SK-N-SH (cell line): ENCODE measurements around the gene VANGL2. TPM values are rescaled to one million over a fixed set of nuclear protein-coding genes. Genes with fewer than 3 reads are reported as not detected.
A peak's percentile ranks its signal among the peaks of the same experiment; 100 is the strongest.

ENCODE experiments used
- CTCF ChIA-PET: fragments of 300-600, 350-600 bp; formaldehyde crosslinking; extraction: SDS; loops from one replicate; lab custom pipeline; 2021; lab: Yijun Ruan, JAX
- POLR2A ChIA-PET: fragments of 350-600 bp; sonication (Branson Sonifier 250); formaldehyde crosslinking; extraction: SDS; loops from one replicate; lab custom pipeline; 2020; ENCODE audit warnings: antibody characterized with exemption, inconsistent platforms; lab: Yijun Ruan, JAX
- DNase-seq: peaks from one replicate; pipeline ENCODE4 v3.0.0; 2012
- H2AFZ ChIP-seq: fragments of 200-600 bp; sonication (generic); 2 replicates; pipeline ENCODE4 v1.8.1; 2016; ENCODE audit warnings: antibody characterized with exemption, mild to moderate bottlenecking, low read depth
- H3F3A ChIP-seq: fragments of 200-600 bp; sonication (generic); replicated peaks from 2 replicates; pipeline ENCODE3; 2016; ENCODE audit warnings: antibody characterized with exemption, mild to moderate bottlenecking; ENCODE audit not compliant: insufficient read depth
- H3K27ac ChIP-seq, 2 experiments: fragments of 200-500 bp in 1 of 2; fragments of 200-600 bp in 1 of 2; sonication (Bioruptor generic) in 1 of 2; sonication (generic), shearing (Covaris generic) in 1 of 2; 2 replicates each; pipeline versions ENCODE4 v1.5.1 to v1.6.1; 2014 to 2016; ENCODE audit warnings: low read depth in 2 of 2, inconsistent platforms in 1 of 2, low read length in 1 of 2, mild to moderate bottlenecking in 1 of 2, mixed read lengths in 1 of 2
- H3K27me3 ChIP-seq: fragments of 200-600 bp; sonication (generic), shearing (Covaris generic); 2 replicates; pipeline ENCODE4 v1.6.1; 2016; ENCODE audit warnings: mixed run types; ENCODE audit not compliant: insufficient read depth
- H3K36me3 ChIP-seq, 2 experiments: fragments of 200-500 bp in 1 of 2; fragments of 200-600 bp in 1 of 2; sonication (Bioruptor generic) in 1 of 2; sonication (generic) in 1 of 2; replicated peaks in 1 of 2; 2 replicates each; pipeline versions ENCODE3 to v1.5.1; 2014 to 2016; ENCODE audit warnings: low read length in 1 of 2, mild to moderate bottlenecking in 1 of 2; ENCODE audit not compliant: insufficient read depth in 2 of 2, control insufficient read depth in 1 of 2
- H3K4me1 ChIP-seq, 2 experiments: fragments of 200-500 bp in 1 of 2; fragments of 200-600 bp in 1 of 2; sonication (Bioruptor generic) in 1 of 2; sonication (generic), shearing (Covaris generic) in 1 of 2; 2 replicates each; pipeline versions ENCODE4 v1.5.1 to v1.6.1; 2014 to 2016; ENCODE audit warnings: low read depth in 1 of 2, low read length in 1 of 2, mixed run types in 1 of 2; ENCODE audit not compliant: insufficient read depth in 2 of 2, control insufficient read depth in 1 of 2
- H3K4me2 ChIP-seq: fragments of 200-600 bp; sonication (generic), shearing (Covaris generic); 2 replicates; pipeline ENCODE4 v1.6.1; 2017; ENCODE audit warnings: mixed run types
- H3K4me3 ChIP-seq, 2 experiments: fragments of 200-500 bp in 1 of 2; fragments of 200-600 bp in 1 of 2; sonication (Bioruptor generic) in 1 of 2; sonication (generic), shearing (Covaris generic) in 1 of 2; 2 replicates each; pipeline versions ENCODE4 v1.5.1 to v1.8.1; 2014 to 2016; ENCODE audit warnings: low read depth in 2 of 2, inconsistent platforms in 1 of 2, low read length in 1 of 2, mild to moderate bottlenecking in 1 of 2, mixed read lengths in 1 of 2, moderate library complexity in 1 of 2
- H3K79me2 ChIP-seq: fragments of 200-600 bp; sonication (generic); 2 replicates; pipeline ENCODE4 v1.8.1; 2017; ENCODE audit warnings: mild to moderate bottlenecking; ENCODE audit not compliant: insufficient read depth
- H3K9ac ChIP-seq: fragments of 200-600 bp; sonication (generic); 2 replicates; pipeline ENCODE4 v1.6.1; 2017; ENCODE audit warnings: mixed run types
- H3K9me2 ChIP-seq: fragments of 200-600 bp; sonication (generic); 2 replicates; pipeline ENCODE4 v1.6.1; 2017; ENCODE audit warnings: mixed run types
- H3K9me3 ChIP-seq: fragments of 200-600 bp; sonication (generic); 2 replicates; pipeline ENCODE4 v1.6.1; 2017; ENCODE audit warnings: mixed run types, mild to moderate bottlenecking, moderate library complexity
- H4K20me1 ChIP-seq: fragments of 200-600 bp; sonication (generic); 2 replicates; pipeline ENCODE4 v1.6.1; 2017; ENCODE audit warnings: mild to moderate bottlenecking, mixed run types; ENCODE audit not compliant: insufficient read depth
- CHD2 ChIP-seq: fragments of 150-350 bp; IDR thresholded peaks from 2 replicates; pipeline ENCODE4 v1.6.1; 2018; ENCODE audit warnings: low read length; ENCODE audit not compliant: partially characterized antibody
- ELF1 ChIP-seq: IDR thresholded peaks from 2 replicates; pipeline ENCODE4 v1.4.0; 2012
- EP300 ChIP-seq, 2 experiments: IDR thresholded peaks; 2 replicates each; pipeline versions ENCODE4 v1.4.0 to v1.6.1; 2012; ENCODE audit warnings: borderline replicate concordance in 1 of 2, low read depth in 1 of 2, low read length in 1 of 2
- EZH2phosphoT487 ChIP-seq: fragments of 200-600 bp; sonication (generic); IDR thresholded peaks from 2 replicates; pipeline ENCODE4 v1.6.1; 2017; ENCODE audit warnings: low read depth, mixed run types, mild to moderate bottlenecking, antibody characterized with exemption, moderate library complexity, borderline replicate concordance
- FOSL2 ChIP-seq: IDR thresholded peaks from 2 replicates; pipeline ENCODE4 v1.4.0; 2012; ENCODE audit warnings: low read depth, mild to moderate bottlenecking, moderate library complexity, borderline replicate concordance
- FOXJ3 ChIP-seq: sonication (generic); formaldehyde crosslinking; IDR thresholded peaks from 2 replicates; pipeline ENCODE4 v1.5.1; 2020; ENCODE audit warnings: mild to moderate bottlenecking, missing genetic modification reagents
- GATA2 ChIP-seq: sonication (generic); formaldehyde crosslinking; IDR thresholded peaks from 2 replicates; pipeline ENCODE4 v1.5.0; 2020; ENCODE audit warnings: mild to moderate bottlenecking, missing genetic modification reagents
- NFIC ChIP-seq: IDR thresholded peaks from 2 replicates; pipeline ENCODE4 v1.4.0; 2012; ENCODE audit warnings: borderline replicate concordance
- NRF1 ChIP-seq: IDR thresholded peaks from 2 replicates; pipeline ENCODE4 v1.6.1; 2012; ENCODE audit warnings: low read depth, mild to moderate bottlenecking, low read length
- RFX5 ChIP-seq: IDR thresholded peaks from 2 replicates; pipeline ENCODE4 v1.6.1; 2012; ENCODE audit warnings: mild to moderate bottlenecking, improper control_type of control experiment, low read length
- SIN3A ChIP-seq: IDR thresholded peaks from 2 replicates; pipeline ENCODE4 v1.6.1; 2012; ENCODE audit warnings: low read depth, mild to moderate bottlenecking, low read length, moderate library complexity, borderline replicate concordance
- TAF1 ChIP-seq: IDR thresholded peaks from 2 replicates; pipeline ENCODE4 v1.6.1; 2012; ENCODE audit warnings: low read depth, mild to moderate bottlenecking, low read length, moderate library complexity, borderline replicate concordance
- TCF12 ChIP-seq: IDR thresholded peaks from 2 replicates; pipeline ENCODE4 v1.4.0; 2012
- TEAD4 ChIP-seq: IDR thresholded peaks from 2 replicates; pipeline ENCODE4 v1.4.0; 2012; ENCODE audit warnings: mild to moderate bottlenecking, borderline replicate concordance; ENCODE audit not compliant: insufficient read depth
- USF1 ChIP-seq: IDR thresholded peaks from 2 replicates; pipeline ENCODE4 v1.4.0; 2012; ENCODE audit warnings: low read depth, borderline replicate concordance
- YY1 ChIP-seq: IDR thresholded peaks from 2 replicates; pipeline ENCODE4 v1.4.0; 2012; ENCODE audit warnings: low read depth, mild to moderate bottlenecking
- WGBS: methylation state at CpG from one replicate; pipeline ENCODE4 v1.1.6; 2017; ENCODE audit warnings: low lambda C conversion rate; 5-methylcytosine and 5-hydroxymethylcytosine counted together
- polyA plus RNA-seq, 3 experiments: library from polyadenylated mRNA; depleted of rRNA; stranded (reverse); fragments of >200 nt; gene quantifications; 2 replicates each; pipeline ENCODE4 v1.2.3, GENCODE V29; 2012
- TF ChIP-seq, protein P1 (sequence below): fragments of 200-600 bp; sonication (generic); IDR thresholded peaks from 2 replicates; pipeline ENCODE4 v1.6.1; 2017; ENCODE audit warnings: antibody characterized with exemption, mild to moderate bottlenecking, moderate library complexity
- TF ChIP-seq, protein P2 (sequence below): fragments of 150-350 bp; IDR thresholded peaks from 2 replicates; pipeline ENCODE4 v1.6.1; 2016; ENCODE audit warnings: mild to moderate bottlenecking, low read depth, low read length
- TF ChIP-seq, protein P3 (sequence below): IDR thresholded peaks from 2 replicates; pipeline ENCODE4; 2012
- TF ChIP-seq, protein P4 (sequence below): fragments of 150-350 bp; IDR thresholded peaks from 2 replicates; pipeline ENCODE4 v1.6.1; 2017; ENCODE audit warnings: antibody characterized with exemption, low read length, low read depth, borderline replicate concordance

VANGL2 gene
- polyA plus RNA-seq, 1 of the 3 experiments (the other 2 are of a cell fraction): 13.4 TPM

DNA sequence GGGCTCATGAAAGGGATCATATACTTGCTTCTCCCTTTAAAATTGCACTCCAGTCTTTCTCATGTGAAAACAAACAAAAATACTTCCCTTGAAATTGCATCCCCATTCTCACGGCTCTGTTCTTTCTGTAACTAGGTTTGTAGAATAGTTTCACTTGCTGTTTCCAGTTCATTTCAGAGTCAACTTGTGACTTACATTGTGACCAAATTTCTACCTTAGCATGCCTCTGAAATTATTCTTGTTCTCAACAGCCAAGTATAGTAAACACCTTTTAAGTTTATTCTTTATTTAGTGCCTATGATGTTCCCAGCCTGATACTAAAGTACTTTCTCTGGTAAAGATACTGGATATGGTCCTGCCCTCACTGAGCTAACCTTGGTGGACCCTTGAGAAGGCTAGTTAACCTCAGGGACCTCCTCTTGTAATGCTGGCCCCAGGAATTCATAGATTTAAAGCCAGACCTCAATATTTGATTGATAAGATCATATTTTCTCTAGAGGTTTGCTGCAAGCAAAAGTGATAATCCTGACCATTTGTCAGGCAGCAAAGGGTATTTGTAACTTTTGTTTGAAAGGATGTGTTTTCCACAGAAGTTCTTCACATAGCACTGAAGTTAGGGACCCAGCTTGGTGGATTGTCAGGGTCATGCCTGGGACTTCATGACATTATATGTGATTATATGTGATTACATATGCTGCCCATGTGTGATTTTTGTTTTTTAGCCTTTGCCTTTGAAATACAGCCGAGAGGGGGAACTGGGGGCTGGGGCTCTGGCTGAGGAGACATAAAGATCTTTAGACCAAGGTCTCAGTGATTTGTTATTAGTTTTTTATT is 29.6 kb downstream of the VANGL2 start:
- DNase-seq: no peak
- Histone ChIP-seq H2AFZ (peak overlapping the region; percentile 2; the same call in 1 of the 2 replicates), H3K36me3 (peaks cover 0 to 27% of the 10 kb centered on the region in 2 experiments), H3K27ac (no peak overlapping the region), H3K9me3 (no peaks in the 10 kb centered on the region), H3K79me2 (no peaks in the 10 kb centered on the region), H3K9ac (no peak overlapping the region), H3K4me2 (no peak overlapping the region), H3K9me2 (no peaks in the 10 kb centered on the region), H3K27me3 (0 out of 2 replicates have a peak, but pooled peaks cover 6% of the 10 kb centered on the region), H3F3A (no peaks in the 10 kb centered on the region), H3K4me1 (no peaks in the 10 kb centered on the region), H4K20me1 (no peaks in the 10 kb centered on the region), H3K4me3 (no peak overlapping the region)
- TF ChIP-seq, protein P1, sequence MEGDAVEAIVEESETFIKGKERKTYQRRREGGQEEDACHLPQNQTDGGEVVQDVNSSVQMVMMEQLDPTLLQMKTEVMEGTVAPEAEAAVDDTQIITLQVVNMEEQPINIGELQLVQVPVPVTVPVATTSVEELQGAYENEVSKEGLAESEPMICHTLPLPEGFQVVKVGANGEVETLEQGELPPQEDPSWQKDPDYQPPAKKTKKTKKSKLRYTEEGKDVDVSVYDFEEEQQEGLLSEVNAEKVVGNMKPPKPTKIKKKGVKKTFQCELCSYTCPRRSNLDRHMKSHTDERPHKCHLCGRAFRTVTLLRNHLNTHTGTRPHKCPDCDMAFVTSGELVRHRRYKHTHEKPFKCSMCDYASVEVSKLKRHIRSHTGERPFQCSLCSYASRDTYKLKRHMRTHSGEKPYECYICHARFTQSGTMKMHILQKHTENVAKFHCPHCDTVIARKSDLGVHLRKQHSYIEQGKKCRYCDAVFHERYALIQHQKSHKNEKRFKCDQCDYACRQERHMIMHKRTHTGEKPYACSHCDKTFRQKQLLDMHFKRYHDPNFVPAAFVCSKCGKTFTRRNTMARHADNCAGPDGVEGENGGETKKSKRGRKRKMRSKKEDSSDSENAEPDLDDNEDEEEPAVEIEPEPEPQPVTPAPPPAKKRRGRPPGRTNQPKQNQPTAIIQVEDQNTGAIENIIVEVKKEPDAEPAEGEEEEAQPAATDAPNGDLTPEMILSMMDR: no peak
- TF ChIP-seq RFX5: no peak
- TF ChIP-seq, protein P2, sequence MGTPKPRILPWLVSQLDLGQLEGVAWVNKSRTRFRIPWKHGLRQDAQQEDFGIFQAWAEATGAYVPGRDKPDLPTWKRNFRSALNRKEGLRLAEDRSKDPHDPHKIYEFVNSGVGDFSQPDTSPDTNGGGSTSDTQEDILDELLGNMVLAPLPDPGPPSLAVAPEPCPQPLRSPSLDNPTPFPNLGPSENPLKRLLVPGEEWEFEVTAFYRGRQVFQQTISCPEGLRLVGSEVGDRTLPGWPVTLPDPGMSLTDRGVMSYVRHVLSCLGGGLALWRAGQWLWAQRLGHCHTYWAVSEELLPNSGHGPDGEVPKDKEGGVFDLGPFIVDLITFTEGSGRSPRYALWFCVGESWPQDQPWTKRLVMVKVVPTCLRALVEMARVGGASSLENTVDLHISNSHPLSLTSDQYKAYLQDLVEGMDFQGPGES: no peak
- no peak for TF ChIP-seq TEAD4
- TF ChIP-seq FOXJ3 (CRISPR knock-in tag): no peak
- no peak for TF ChIP-seq SIN3A
- TF ChIP-seq FOSL2: no peak
- TF ChIP-seq, protein P3, sequence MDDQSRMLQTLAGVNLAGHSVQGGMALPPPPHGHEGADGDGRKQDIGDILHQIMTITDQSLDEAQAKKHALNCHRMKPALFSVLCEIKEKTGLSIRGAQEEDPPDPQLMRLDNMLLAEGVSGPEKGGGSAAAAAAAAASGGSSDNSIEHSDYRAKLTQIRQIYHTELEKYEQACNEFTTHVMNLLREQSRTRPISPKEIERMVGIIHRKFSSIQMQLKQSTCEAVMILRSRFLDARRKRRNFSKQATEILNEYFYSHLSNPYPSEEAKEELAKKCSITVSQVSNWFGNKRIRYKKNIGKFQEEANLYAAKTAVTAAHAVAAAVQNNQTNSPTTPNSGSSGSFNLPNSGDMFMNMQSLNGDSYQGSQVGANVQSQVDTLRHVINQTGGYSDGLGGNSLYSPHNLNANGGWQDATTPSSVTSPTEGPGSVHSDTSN: no peak
- no peak for TF ChIP-seq TAF1
- no peak for TF ChIP-seq NFIC
- TF ChIP-seq USF1: no peak
- TF ChIP-seq NRF1: no peak
- TF ChIP-seq EZH2phosphoT487: no peak
- TF ChIP-seq YY1: no peak
- TF ChIP-seq, protein P4, sequence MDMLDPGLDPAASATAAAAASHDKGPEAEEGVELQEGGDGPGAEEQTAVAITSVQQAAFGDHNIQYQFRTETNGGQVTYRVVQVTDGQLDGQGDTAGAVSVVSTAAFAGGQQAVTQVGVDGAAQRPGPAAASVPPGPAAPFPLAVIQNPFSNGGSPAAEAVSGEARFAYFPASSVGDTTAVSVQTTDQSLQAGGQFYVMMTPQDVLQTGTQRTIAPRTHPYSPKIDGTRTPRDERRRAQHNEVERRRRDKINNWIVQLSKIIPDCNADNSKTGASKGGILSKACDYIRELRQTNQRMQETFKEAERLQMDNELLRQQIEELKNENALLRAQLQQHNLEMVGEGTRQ: no peak
- TF ChIP-seq GATA2 (CRISPR knock-in tag): no peak
- TF ChIP-seq TCF12: no peak
- TF ChIP-seq EP300 (IDR thresholded peaks at IDR 0.05; ENCODE audit: borderline replicate concordance in 1 of 2, low read depth in 1 of 2, low read length in 1 of 2): no peak
- no peak for TF ChIP-seq ELF1
- no peak for TF ChIP-seq CHD2
- ChIA-PET CTCF (interaction anchor here (0.9 to 1.7 kb wide), 3 partner anchors 13 to 177 kb away, joined by 3 to 6 read pairs (median 4); no protein-coding TSS in a partner anchor), POLR2A (no interaction called here)
- WGBS: 65% methylated on average over 2 of the region's 2 CpGs
